Endothelial cell of umbilical vein (primary cell): ENCODE results near the gene DDX43. TPM values are rescaled to one million over a fixed set of nuclear protein-coding genes. Genes with fewer than 3 reads are reported as not detected.
"Not testable (repeated sequence)": the region's sequence is repeated elsewhere in the genome, so short reads cannot be mapped to it uniquely, and the experiment has no call there.

Experiments
- BruUV-seq: library from RNA; stranded (reverse); fragments of 400-500 nt; replicated peaks from 2 replicates; lab custom pipeline; 2021; lab: Mats Ljungman, UMichigan
- CTCF ChIA-PET: fragments of 300-600, 350-600 bp; sonication (Branson Sonifier 250); formaldehyde crosslinking; loops from one replicate; lab custom pipeline; 2021; ENCODE audit warnings: antibody characterized with exemption, inconsistent platforms; lab: Charles Lee
- POLR2A ChIA-PET: fragments of 300-600, 350-600 bp; sonication (Branson Sonifier 250); formaldehyde crosslinking; loops from one replicate; lab custom pipeline; 2021; ENCODE audit warnings: antibody characterized with exemption, inconsistent platforms; lab: Charles Lee
- DNase-seq: peaks from one replicate; pipeline ENCODE4 v3.0.0-alpha.2; 2011; ENCODE audit warnings: low read depth, low spot score
- FAIRE-seq: peaks from 2 replicates; lab custom pipeline; 2011; peaks lifted over from hg19 to GRCh38; lab: Jason Lieb, UNC
- H2AFZ ChIP-seq: 2 replicates; pipeline ENCODE4 v1.6.0; 2012; ENCODE audit warnings: low read depth, low read length, control low read depth, inconsistent platforms
- H3K27ac ChIP-seq: 2 replicates; pipeline ENCODE4 v1.5.1; 2011; ENCODE audit warnings: low read depth, mild to moderate bottlenecking, control low read depth, low read length, moderate library complexity; ENCODE audit not compliant: insufficient read depth
- H3K27me3 ChIP-seq, 2 experiments: 2 replicates each; pipeline versions ENCODE4 v1.6.0 to v1.6.1; 2011; ENCODE audit warnings: low read length in 2 of 2, mixed read lengths in 1 of 2; ENCODE audit not compliant: control insufficient read depth in 2 of 2, insufficient read depth in 2 of 2
- H3K36me3 ChIP-seq, 2 experiments: 2 replicates in 1 of 2; 3 replicates in 1 of 2; pipeline ENCODE4 v1.5.1; 2011; ENCODE audit warnings: low read length in 2 of 2, mild to moderate bottlenecking in 1 of 2, moderate library complexity in 1 of 2; ENCODE audit not compliant: control insufficient read depth in 2 of 2, insufficient read depth in 2 of 2; ENCODE audit errors: extremely low read depth in 1 of 2
- H3K4me1 ChIP-seq: 3 replicates; pipeline ENCODE4 v1.5.1; 2011; ENCODE audit warnings: mild to moderate bottlenecking, low read length; ENCODE audit not compliant: control insufficient read depth, insufficient read depth; ENCODE audit errors: extremely low read depth
- H3K4me2 ChIP-seq: 2 replicates; pipeline ENCODE4 v1.6.1; 2011; ENCODE audit warnings: low read length, control low read depth, mixed read lengths; ENCODE audit not compliant: insufficient read depth
- H3K4me3 ChIP-seq, 3 experiments: fragments of 200-600 bp in 1 of 3; sonication (generic), shearing (Covaris generic) in 1 of 3; replicated peaks in 1 of 3; 2 replicates each; pipeline ENCODE4 v1.5.1; 2011 to 2016; ENCODE audit warnings: control low read depth in 3 of 3, low read length in 3 of 3, mild to moderate bottlenecking in 2 of 3, inconsistent platforms in 1 of 3, low read depth in 1 of 3, moderate library complexity in 1 of 3; ENCODE audit not compliant: insufficient read depth in 1 of 3
- H3K79me2 ChIP-seq: 2 replicates; pipeline ENCODE4 v1.6.0; 2012; ENCODE audit warnings: low read length, inconsistent platforms; ENCODE audit not compliant: control insufficient read depth, insufficient read depth
- H3K9ac ChIP-seq: replicated peaks from 2 replicates; pipeline ENCODE3; 2011; ENCODE audit warnings: low read length, control low read depth; ENCODE audit not compliant: insufficient read depth; ENCODE audit errors: extremely low read depth
- H3K9me1 ChIP-seq: replicated peaks from 3 replicates; pipeline ENCODE4 v1.6.0; 2011; ENCODE audit warnings: mild to moderate bottlenecking, low read length; ENCODE audit not compliant: control insufficient read depth, insufficient read depth; ENCODE audit errors: extremely low read depth
- H3K9me3 ChIP-seq: replicated peaks from 2 replicates; pipeline ENCODE4 v1.5.1; 2012; ENCODE audit warnings: low read length, inconsistent platforms; ENCODE audit not compliant: control insufficient read depth, insufficient read depth
- H4K20me1 ChIP-seq: replicated peaks from 2 replicates; pipeline ENCODE3; 2011; ENCODE audit warnings: mild to moderate bottlenecking, low read length; ENCODE audit not compliant: control insufficient read depth, insufficient read depth; ENCODE audit errors: extremely low read depth
- EZH2 ChIP-seq: IDR thresholded peaks from 2 replicates; pipeline ENCODE4 v1.6.1; 2012; ENCODE audit warnings: borderline replicate concordance, low read depth, mild to moderate bottlenecking, moderate library complexity, low read length, inconsistent platforms; ENCODE audit not compliant: severe bottlenecking
- FOS ChIP-seq: IDR thresholded peaks from 2 replicates; pipeline ENCODE4 v1.6.1; 2011; ENCODE audit warnings: mild to moderate bottlenecking, low read length, moderate library complexity, borderline replicate concordance; ENCODE audit not compliant: insufficient read depth
- GATA2 ChIP-seq: IDR thresholded peaks from 2 replicates; pipeline ENCODE4 v1.7.0; 2011; ENCODE audit warnings: low read depth, mild to moderate bottlenecking, moderate library complexity, mixed read lengths, low read length; ENCODE audit not compliant: insufficient read length, insufficient read depth
- JUN ChIP-seq: IDR thresholded peaks from 2 replicates; pipeline ENCODE4 v1.6.1; 2011; ENCODE audit warnings: borderline replicate concordance, low read depth; ENCODE audit not compliant: insufficient read length, insufficient read depth
- MYC ChIP-seq: IDR thresholded peaks from one replicate; pipeline ENCODE4 v1.6.1; 2011; ENCODE audit warnings: mild to moderate bottlenecking, low read depth, low read length
- POLR2A ChIP-seq: IDR thresholded peaks from 2 replicates; pipeline ENCODE4 v1.6.1; 2012; ENCODE audit warnings: low read depth, mild to moderate bottlenecking, control low read depth, low read length
- POLR2AphosphoS5 ChIP-seq: IDR thresholded peaks from 2 replicates; pipeline ENCODE4 v1.6.1; 2012; ENCODE audit warnings: low read depth, mild to moderate bottlenecking, control low read depth, low read length, moderate library complexity; ENCODE audit not compliant: insufficient read depth
- dilution Hi-C: fragments of 300-500 bp; cut with MboI; formaldehyde crosslinking; loops from one replicate; pipeline ENCODE4 v1.15.0; 2019; ENCODE audit warnings: low sequenced_read_pairs; ENCODE audit not compliant: extremely low pct_ligation_motif_present
- intact Hi-C: fragments of 100-400 bp; cut with micrococcal nuclease; formaldehyde crosslinking; loops from one replicate; pipeline ENCODE4 v1.10.0; 2022
- polyA plus RNA-seq, 4 experiments: library from polyadenylated mRNA; depleted of rRNA in 3 of 4; stranded (reverse) in 3 of 4; unstranded in 1 of 4; fragments of >200 nt; gene quantifications; 2 replicates each; pipeline versions ENCODE4 v1.2.1 to v1.2.3, GENCODE V29; 2011 to 2012; ENCODE audit warnings: missing spikeins in 1 of 4
- total RNA-seq: library from RNA; stranded (reverse); gene quantifications from 2 replicates; pipeline ENCODE4 v1.2.3, GENCODE V29; 2021
- TF ChIP-seq, protein P1 (sequence below): IDR thresholded peaks from 2 replicates; pipeline ENCODE4 v1.6.1; 2011; ENCODE audit not compliant: insufficient read depth, insufficient read length
- TF ChIP-seq, protein P2 (sequence below), 2 donors: IDR thresholded peaks; 1 replicate in 1 of 2; 2 replicates in 1 of 2; pipeline ENCODE4 v1.5.1; 2011; ENCODE audit warnings: low read length in 2 of 2, mild to moderate bottlenecking in 2 of 2, moderate library complexity in 2 of 2, control low read depth in 1 of 2, inconsistent platforms in 1 of 2, low read depth in 1 of 2; ENCODE audit not compliant: insufficient read depth in 1 of 2; ENCODE audit errors: extremely low read depth in 1 of 2

Gene DDX43
- total and polyA plus RNA-seq, 2 donors (not counting 3 experiments of a cell fraction or from before 2014, with no cell fraction given) = 0.95 to 1.2 TPM

DNA sequence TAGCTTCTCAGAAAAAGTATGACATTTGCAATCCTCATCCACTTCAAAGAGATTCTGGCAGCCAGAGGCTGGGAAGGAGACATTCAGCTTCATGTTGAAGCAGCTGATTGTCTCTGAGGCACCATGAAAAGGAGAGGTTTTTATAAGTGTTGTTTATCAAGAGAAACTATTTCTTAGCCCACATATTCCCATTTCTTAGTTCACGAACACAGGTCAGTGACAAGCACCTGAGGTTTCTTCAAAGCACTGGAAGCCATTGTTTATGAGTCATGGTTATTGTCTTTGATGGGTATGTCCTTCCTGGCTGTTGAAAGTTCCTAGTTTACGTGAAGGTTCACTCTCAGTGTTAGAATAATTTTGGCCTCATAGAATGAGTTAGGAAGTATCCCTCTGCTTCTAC is 3.0 kb upstream of the DDX43 start:
- Histone ChIP-seq H4K20me1 (no peaks in the 10 kb centered on the region), H3K36me3 (no peaks in the 10 kb centered on the region), H3K9me1 (no peaks in the 10 kb centered on the region), H3K4me2 (no peak overlapping the region), H3K79me2 (no peaks in the 10 kb centered on the region), H3K27ac (no peak overlapping the region), H3K4me1 (peaks cover 10% of the 10 kb centered on the region), H3K9me3 (no peaks in the 10 kb centered on the region), H3K4me3 (no peak overlapping the region), H3K9ac (no peak overlapping the region), H3K27me3 (no peaks in the 10 kb centered on the region), H2AFZ (no peak overlapping the region)
- BruUV-seq = no TSS peak
- dilution Hi-C loops = no loop called here
- intact Hi-C loops = no loop called here
- TF ChIP-seq, protein P1, sequence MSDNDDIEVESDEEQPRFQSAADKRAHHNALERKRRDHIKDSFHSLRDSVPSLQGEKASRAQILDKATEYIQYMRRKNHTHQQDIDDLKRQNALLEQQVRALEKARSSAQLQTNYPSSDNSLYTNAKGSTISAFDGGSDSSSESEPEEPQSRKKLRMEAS = no peak
- no peak for TF ChIP-seq JUN
- TF ChIP-seq FOS = no peak
- no peak for TF ChIP-seq GATA2
- no peak for TF ChIP-seq EZH2
- TF ChIP-seq POLR2A = no peak
- TF ChIP-seq MYC = no peak
- TF ChIP-seq, protein P2, sequence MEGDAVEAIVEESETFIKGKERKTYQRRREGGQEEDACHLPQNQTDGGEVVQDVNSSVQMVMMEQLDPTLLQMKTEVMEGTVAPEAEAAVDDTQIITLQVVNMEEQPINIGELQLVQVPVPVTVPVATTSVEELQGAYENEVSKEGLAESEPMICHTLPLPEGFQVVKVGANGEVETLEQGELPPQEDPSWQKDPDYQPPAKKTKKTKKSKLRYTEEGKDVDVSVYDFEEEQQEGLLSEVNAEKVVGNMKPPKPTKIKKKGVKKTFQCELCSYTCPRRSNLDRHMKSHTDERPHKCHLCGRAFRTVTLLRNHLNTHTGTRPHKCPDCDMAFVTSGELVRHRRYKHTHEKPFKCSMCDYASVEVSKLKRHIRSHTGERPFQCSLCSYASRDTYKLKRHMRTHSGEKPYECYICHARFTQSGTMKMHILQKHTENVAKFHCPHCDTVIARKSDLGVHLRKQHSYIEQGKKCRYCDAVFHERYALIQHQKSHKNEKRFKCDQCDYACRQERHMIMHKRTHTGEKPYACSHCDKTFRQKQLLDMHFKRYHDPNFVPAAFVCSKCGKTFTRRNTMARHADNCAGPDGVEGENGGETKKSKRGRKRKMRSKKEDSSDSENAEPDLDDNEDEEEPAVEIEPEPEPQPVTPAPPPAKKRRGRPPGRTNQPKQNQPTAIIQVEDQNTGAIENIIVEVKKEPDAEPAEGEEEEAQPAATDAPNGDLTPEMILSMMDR (IDR thresholded peaks at IDR 0.05; ENCODE audit: extremely low read depth in 1 of 2, insufficient read depth in 1 of 2, low read depth in 1 of 2, low read length in 2 of 2) = no peak
- no peak for TF ChIP-seq POLR2AphosphoS5
- ChIA-PET CTCF (interaction anchor here (1.1 kb wide), 1 partner anchor 12 kb away, joined by 3 read pairs; no protein-coding TSS in a partner anchor), POLR2A (interaction anchor here (0.5 kb wide), 1 partner anchor 61 kb away, joined by 3 read pairs; no protein-coding TSS in a partner anchor)
- FAIRE-seq = no peak
- DNase-seq = no peak

DNA sequence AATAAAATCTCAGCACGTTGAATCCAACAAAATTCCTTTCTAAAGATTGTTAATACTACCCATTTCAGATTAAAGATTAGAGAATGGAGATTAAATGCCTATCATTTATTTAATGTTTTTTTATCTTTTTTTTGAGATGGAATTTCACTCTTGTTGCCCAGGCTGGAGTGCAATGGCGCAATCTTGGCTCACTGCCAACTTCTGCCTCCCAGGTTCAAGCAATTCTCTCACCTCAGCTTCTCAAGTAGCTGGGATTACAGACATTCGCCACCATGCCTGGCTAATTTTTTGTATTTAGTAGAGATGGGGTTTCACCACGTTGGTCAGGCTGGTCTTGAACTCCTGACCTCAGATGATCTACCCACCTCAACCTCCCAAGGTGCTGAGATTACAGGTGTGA is 2.4 kb upstream of the DDX43 start:
- H3K4me1 ChIP-seq = peaks cover 10% of the 10 kb centered on the region
- H3K36me3 ChIP-seq, BruUV-seq, DNase-seq, H3K9me1 ChIP-seq, H3K4me2 ChIP-seq, FAIRE-seq, H3K27ac ChIP-seq, H3K27me3 ChIP-seq, H3K79me2 ChIP-seq, H3K9ac ChIP-seq, H2AFZ ChIP-seq, H4K20me1 ChIP-seq, CTCF ChIA-PET, intact Hi-C loops, H3K9me3 ChIP-seq, dilution Hi-C loops, H3K4me3 ChIP-seq: not testable (repeated sequence)
- POLR2A ChIA-PET = interaction anchor here (0.5 kb wide), 1 partner anchor 61 kb away, joined by 3 read pairs; no protein-coding TSS in a partner anchor
